Lower leg skin (tissue), 4 donors: ENCODE measurements around the gene SSTR3. TPM values are rescaled to one million over a fixed set of nuclear protein-coding genes. Genes with fewer than 3 reads are reported as not detected.

ENCODE experiments used
- DNase-seq, 2 donors: peaks; one replicate each; pipeline ENCODE4 v3.0.0-alpha.2; 2019; ENCODE audit warnings: low spot score in 2 of 2
- H3K4me3 ChIP-seq: fragments of 200-600 bp; sonication (generic); 2 replicates; pipeline ENCODE4 v1.5.1; 2017; ENCODE audit warnings: mild to moderate bottlenecking, low read depth; ENCODE audit not compliant: poor library complexity, severe bottlenecking
- CTCF ChIP-seq, 3 donors: fragments of 450-650 bp; IDR thresholded peaks; one replicate each; pipeline ENCODE4 v1.5.1; 2016; ENCODE audit warnings: antibody characterized with exemption in 3 of 3, mild to moderate bottlenecking in 3 of 3, moderate library complexity in 2 of 3
- POLR2A ChIP-seq, 2 donors: fragments of 450-650 bp; IDR thresholded peaks; one replicate each; pipeline ENCODE4 v1.6.1; 2016 to 2017; ENCODE audit warnings: antibody characterized with exemption in 2 of 2, mild to moderate bottlenecking in 1 of 2, moderate library complexity in 1 of 2
- WGBS, 2 donors: methylation state at CpG; one replicate each; pipeline ENCODE4 v1.1.5; 2018; 5-methylcytosine and 5-hydroxymethylcytosine counted together
- intact Hi-C: fragments of 100-400 bp; cut with DNase I; formaldehyde crosslinking; loops from one replicate; pipeline ENCODE4 v1.15.0; 2023; ENCODE audit warnings: low total_unique reads
- total RNA-seq, 4 donors: library from RNA; depleted of rRNA; stranded (reverse); fragments of >200 nt; gene quantifications; one replicate each; pipeline ENCODE4 v1.1.0, GENCODE V29; 2016

SSTR3 gene
- not detected for total RNA-seq

- DNase-seq = no peak
- no peak for TF ChIP-seq POLR2A (IDR thresholded peaks at IDR 0.05)
- TF ChIP-seq CTCF (IDR thresholded peaks at IDR 0.05) = no peak
- H3K4me3 ChIP-seq = no peak within 1 kb of the TSS
- WGBS, 2 donors = 19 to 22% methylated on average over 23 of the region's 23 CpGs
- intact Hi-C loops = no loop called here
Measured at GRCh38 chr22:37212174-37212906, at the start of gene SSTR3. Gene SSTR3 (minus strand): TSS chr22:37212477. CDS start chr22:37207803, 4,674 bp downstream.

DNA sequence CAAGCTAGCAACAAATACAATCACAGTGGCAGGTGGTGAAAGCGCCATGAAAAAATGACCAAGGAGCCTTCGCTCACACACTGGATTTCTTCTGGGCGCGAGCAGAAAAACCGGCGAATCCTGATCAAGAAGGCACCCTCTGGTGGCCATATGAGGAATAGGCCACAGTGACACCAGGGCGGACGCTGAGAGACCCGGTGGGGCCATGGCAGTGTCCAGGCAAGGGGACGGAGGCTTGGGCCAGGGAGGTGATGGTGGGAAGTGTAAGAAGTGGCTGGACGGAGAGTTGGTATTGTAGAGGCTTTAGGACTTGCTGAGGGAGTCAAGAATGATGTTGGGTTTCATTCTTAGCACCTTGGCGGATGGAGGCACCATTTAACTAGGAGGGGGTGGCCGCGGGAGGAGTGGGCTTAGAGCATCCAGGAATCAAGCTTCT is 48.6 kb upstream of the SSTR3 start:
- DNase-seq = peak in 1 of 2 donors; percentile 48
- TF ChIP-seq CTCF (IDR thresholded peaks at IDR 0.05) = peak in 1 of 3 donors; percentile 34
- no peak for TF ChIP-seq POLR2A (IDR thresholded peaks at IDR 0.05)
- intact Hi-C loops = no loop called here
- 21 to 22% methylated on average over 14 of the region's 14 CpGs for WGBS, 2 donors
- H3K4me3 ChIP-seq = no peak overlapping the region

- intact Hi-C loops = no loop called here
- 58 to 61% methylated on average over 15 of the region's 15 CpGs for WGBS, 2 donors
- DNase-seq = no peak
- no peak overlapping the region for H3K4me3 ChIP-seq
- TF ChIP-seq CTCF (IDR thresholded peaks at IDR 0.05) (no peak), POLR2A (IDR thresholded peaks at IDR 0.05) (no peak)
Measured at GRCh38 chr22:37260155-37260795, 48.0 kb upstream of the SSTR3 start.

DNA sequence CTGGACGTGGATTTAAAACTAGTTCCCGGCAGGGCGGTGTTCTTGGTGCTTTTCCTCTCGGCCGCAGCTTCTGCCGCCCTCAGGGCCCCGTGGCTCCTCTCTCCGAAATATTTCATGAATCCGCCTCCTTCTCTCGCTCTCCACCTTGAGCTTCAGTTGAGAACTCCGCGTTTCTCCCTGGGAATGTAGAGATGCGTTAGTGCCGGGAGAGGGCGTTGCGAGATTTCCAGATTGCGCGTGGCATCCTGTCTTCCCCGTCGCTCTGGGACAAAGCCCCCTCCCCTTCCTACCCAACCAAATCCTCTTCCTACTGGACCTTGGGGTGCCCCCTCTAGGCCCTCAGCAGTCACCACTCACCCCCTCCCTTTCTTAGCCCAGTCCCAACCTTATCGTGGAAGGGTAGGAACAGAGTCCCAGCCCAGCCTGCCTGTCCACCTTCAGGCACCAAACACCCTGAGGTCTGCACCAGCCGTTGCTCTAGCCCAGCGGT is 47.3 kb upstream of the SSTR3 start:
- TF ChIP-seq CTCF (IDR thresholded peaks at IDR 0.05) (no peak), POLR2A (IDR thresholded peaks at IDR 0.05) (no peak)
- DNase-seq = no peak
- intact Hi-C loops = no loop called here
- WGBS, 2 donors = 2 to 9% methylated on average over 23 of the region's 23 CpGs
- H3K4me3 ChIP-seq = no peak overlapping the region

- intact Hi-C loops = no loop called here
- no peak for DNase-seq
- H3K4me3 ChIP-seq = no peak overlapping the region
- WGBS, 2 donors = 77 to 79% methylated on average over 14 of the region's 14 CpGs
- TF ChIP-seq CTCF (IDR thresholded peaks at IDR 0.05) (no peak), POLR2A (IDR thresholded peaks at IDR 0.05) (no peak)
Measured at GRCh38 chr22:37258753-37259401, 46.6 kb upstream of the SSTR3 start.
